ENCODE measurements around the gene CCDC89. TPM values are rescaled to one million over a fixed set of nuclear protein-coding genes. Genes with fewer than 3 reads are reported as not detected.

Gene CCDC89
- total and polyA plus RNA-seq, 10 of the 15 experiments (the other 5 are each of a cell fraction or from before 2014, with no cell fraction given): 0.11 to 0.15 TPM; not detected in 8

DNA sequence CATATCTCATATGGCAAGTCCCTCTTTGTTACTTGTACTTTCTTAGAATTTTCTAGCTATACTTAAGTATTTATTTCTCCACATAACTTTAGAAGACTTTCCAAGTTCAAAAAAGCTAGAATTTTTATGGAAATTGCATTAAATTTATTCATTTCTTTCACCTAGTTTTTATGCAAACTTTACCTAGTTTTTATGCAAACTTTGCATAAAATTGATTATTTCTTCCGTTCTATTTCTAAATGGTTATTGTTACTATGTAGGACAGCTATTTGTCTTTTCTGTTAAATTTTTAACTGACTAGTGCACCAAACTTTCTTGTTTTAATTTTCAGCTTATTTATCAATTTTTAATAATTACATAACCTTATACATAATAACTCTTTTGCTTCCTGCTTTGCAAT is 17.8 kb downstream of the CCDC89 start:
- no peak for ATAC-seq
- no peak overlapping the region for H3K9ac ChIP-seq (ENCODE audit: control insufficient read depth, insufficient read depth, low read length)
- no peak for DNase-seq (ENCODE audit: low read depth, low spot score)
- no TSS peak for BruUV-seq (replicated peaks)
- no peak overlapping the region for H3K4me3 ChIP-seq
- no peak overlapping the region for H3K4me2 ChIP-seq (ENCODE audit: control insufficient read depth, insufficient read depth)
- in situ Hi-C loops (cut with MboI) (no loop called here), intact Hi-C loops (cut with micrococcal nuclease; ENCODE audit: unreplicated experiment) (loop anchor here (10.0 kb wide), 1 partner anchor 627 kb away; no protein-coding TSS in a partner anchor)
- ChIA-PET CTCF (interaction anchor here (0.8 to 1.4 kb wide), 4 partner anchors 9 to 13 kb away, joined by 3 to 4 read pairs (median 4); no protein-coding TSS in a partner anchor), RAD21 (ENCODE audit: unreplicated experiment) (no interaction called here), SMC1A (ENCODE audit: uncharacterized antibody, unreplicated experiment) (interaction anchor here (0.7 to 2.8 kb wide), 6 partner anchors 12 to 187 kb away, joined by 3 to 10 read pairs (median 4); partner anchors contain the start of genes CCDC83, DLG2, TMEM126A and TMEM126B), POLR2A (interaction anchor here (0.5 to 0.7 kb wide), 2 partner anchors 8 to 23 kb away, joined by 3 to 4 read pairs; no protein-coding TSS in a partner anchor)
- H3K27ac ChIP-seq (ENCODE audit: control insufficient read depth, insufficient read depth): no peak overlapping the region
- peaks cover 20% of the 10 kb centered on the region for H3K79me2 ChIP-seq (ENCODE audit: control insufficient read depth, insufficient read depth, low read length)
- H3K36me3 ChIP-seq (ENCODE audit: control insufficient read depth in 2 of 2, insufficient read depth in 2 of 2, low read length in 1 of 2): no peaks in the 10 kb centered on the region
- FAIRE-seq: no peak
- 58% methylated on average over 1 of the region's 1 CpG for WGBS (ENCODE audit: insufficient coverage, insufficient replicate concordance, low lambda C conversion rate, missing lambda C conversion rate)
- no peaks in the 10 kb centered on the region for H3K4me1 ChIP-seq (ENCODE audit: control insufficient read depth, insufficient read depth, low read length)
- peaks cover 7% of the 10 kb centered on the region; the same call in 1 of the 2 replicates for H4K20me1 ChIP-seq (ENCODE audit: control insufficient read depth, insufficient read depth)
- no peaks in the 10 kb centered on the region for H3K9me3 ChIP-seq (replicated peaks; ENCODE audit: control insufficient read depth, insufficient read depth, low read length)
- TF ChIP-seq, protein P1, sequence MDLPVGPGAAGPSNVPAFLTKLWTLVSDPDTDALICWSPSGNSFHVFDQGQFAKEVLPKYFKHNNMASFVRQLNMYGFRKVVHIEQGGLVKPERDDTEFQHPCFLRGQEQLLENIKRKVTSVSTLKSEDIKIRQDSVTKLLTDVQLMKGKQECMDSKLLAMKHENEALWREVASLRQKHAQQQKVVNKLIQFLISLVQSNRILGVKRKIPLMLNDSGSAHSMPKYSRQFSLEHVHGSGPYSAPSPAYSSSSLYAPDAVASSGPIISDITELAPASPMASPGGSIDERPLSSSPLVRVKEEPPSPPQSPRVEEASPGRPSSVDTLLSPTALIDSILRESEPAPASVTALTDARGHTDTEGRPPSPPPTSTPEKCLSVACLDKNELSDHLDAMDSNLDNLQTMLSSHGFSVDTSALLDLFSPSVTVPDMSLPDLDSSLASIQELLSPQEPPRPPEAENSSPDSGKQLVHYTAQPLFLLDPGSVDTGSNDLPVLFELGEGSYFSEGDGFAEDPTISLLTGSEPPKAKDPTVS (IDR thresholded peaks at IDR 0.05; ENCODE audit: low read depth, low read length): no peak
- TF ChIP-seq TCF3 (IDR thresholded peaks at IDR 0.05; ENCODE audit: borderline replicate concordance, insufficient read depth, low read depth, low read length) (no peak), ZNF24 (IDR thresholded peaks at IDR 0.05) (no peak), CREM (IDR thresholded peaks at IDR 0.05; ENCODE audit: low read depth) (no peak), ZSCAN29 (IDR thresholded peaks at IDR 0.05) (no peak), CHD4 (IDR thresholded peaks at IDR 0.05) (no peak), TBL1XR1 (IDR thresholded peaks at IDR 0.05; ENCODE audit: low read depth, low read length) (no peak), NR2F1 (conservative IDR thresholded peaks at IDR 0.05) (no peak), PAX5 (IDR thresholded peaks at IDR 0.05; ENCODE audit: borderline replicate concordance, low read depth, low read length) (no peak), BACH1 (IDR thresholded peaks at IDR 0.05; ENCODE audit: borderline replicate concordance) (no peak), IKZF2 (IDR thresholded peaks at IDR 0.05) (no peak), NFYA (IDR thresholded peaks at IDR 0.05; ENCODE audit: borderline replicate concordance, low read depth, low read length) (no peak), SMAD1 (IDR thresholded peaks at IDR 0.05; ENCODE audit: low read depth, partially characterized antibody) (no peak)
- TF ChIP-seq, protein P2, sequence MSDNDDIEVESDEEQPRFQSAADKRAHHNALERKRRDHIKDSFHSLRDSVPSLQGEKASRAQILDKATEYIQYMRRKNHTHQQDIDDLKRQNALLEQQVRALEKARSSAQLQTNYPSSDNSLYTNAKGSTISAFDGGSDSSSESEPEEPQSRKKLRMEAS (IDR thresholded peaks at IDR 0.05; ENCODE audit: low read depth, low read length): no peak
- TF ChIP-seq, protein P3, sequence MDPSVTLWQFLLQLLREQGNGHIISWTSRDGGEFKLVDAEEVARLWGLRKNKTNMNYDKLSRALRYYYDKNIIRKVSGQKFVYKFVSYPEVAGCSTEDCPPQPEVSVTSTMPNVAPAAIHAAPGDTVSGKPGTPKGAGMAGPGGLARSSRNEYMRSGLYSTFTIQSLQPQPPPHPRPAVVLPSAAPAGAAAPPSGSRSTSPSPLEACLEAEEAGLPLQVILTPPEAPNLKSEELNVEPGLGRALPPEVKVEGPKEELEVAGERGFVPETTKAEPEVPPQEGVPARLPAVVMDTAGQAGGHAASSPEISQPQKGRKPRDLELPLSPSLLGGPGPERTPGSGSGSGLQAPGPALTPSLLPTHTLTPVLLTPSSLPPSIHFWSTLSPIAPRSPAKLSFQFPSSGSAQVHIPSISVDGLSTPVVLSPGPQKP (IDR thresholded peaks at IDR 0.05; ENCODE audit: low read depth, low read length): no peak
- TF ChIP-seq, protein P4, sequence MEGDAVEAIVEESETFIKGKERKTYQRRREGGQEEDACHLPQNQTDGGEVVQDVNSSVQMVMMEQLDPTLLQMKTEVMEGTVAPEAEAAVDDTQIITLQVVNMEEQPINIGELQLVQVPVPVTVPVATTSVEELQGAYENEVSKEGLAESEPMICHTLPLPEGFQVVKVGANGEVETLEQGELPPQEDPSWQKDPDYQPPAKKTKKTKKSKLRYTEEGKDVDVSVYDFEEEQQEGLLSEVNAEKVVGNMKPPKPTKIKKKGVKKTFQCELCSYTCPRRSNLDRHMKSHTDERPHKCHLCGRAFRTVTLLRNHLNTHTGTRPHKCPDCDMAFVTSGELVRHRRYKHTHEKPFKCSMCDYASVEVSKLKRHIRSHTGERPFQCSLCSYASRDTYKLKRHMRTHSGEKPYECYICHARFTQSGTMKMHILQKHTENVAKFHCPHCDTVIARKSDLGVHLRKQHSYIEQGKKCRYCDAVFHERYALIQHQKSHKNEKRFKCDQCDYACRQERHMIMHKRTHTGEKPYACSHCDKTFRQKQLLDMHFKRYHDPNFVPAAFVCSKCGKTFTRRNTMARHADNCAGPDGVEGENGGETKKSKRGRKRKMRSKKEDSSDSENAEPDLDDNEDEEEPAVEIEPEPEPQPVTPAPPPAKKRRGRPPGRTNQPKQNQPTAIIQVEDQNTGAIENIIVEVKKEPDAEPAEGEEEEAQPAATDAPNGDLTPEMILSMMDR (IDR thresholded peaks at IDR 0.05 in 2 of 3, conservative IDR thresholded peaks at IDR 0.05 in 1 of 3; ENCODE audit: control insufficient read depth in 2 of 3, extremely low read depth in 1 of 3, insufficient read depth in 1 of 3, low read depth in 3 of 3, low read length in 3 of 3): no peak
- no peaks in the 10 kb centered on the region for H3K27me3 ChIP-seq (replicated peaks in 1 of 2; ENCODE audit: control insufficient read depth in 2 of 2, insufficient read depth in 2 of 2, low read length in 1 of 2)
- no peak overlapping the region for H2AFZ ChIP-seq (ENCODE audit: control insufficient read depth, low read depth, low read length)

Data from GM12878 (cell line).